Breast epithelium (tissue), 4 donors: ENCODE results near the gene WIPF2. TPM values are rescaled to one million over a fixed set of nuclear protein-coding genes. Genes with fewer than 3 reads are reported as not detected.

Experiments
- DNase-seq, 2 donors: peaks; one replicate each; pipeline ENCODE4 v3.0.0-alpha.2; 2019; ENCODE audit warnings: low spot score in 2 of 2
- H3K27ac ChIP-seq, 2 donors: fragments of 200-600 bp; sonication (generic) in 1 of 2; one replicate each; pipeline ENCODE4 v1.5.1; 2016 to 2019; ENCODE audit warnings: mild to moderate bottlenecking in 1 of 2
- H3K27me3 ChIP-seq, 2 donors: fragments of 200-600 bp; sonication (generic) in 1 of 2; one replicate each; pipeline versions ENCODE4 v1.5.1 to v1.6.0; 2017 to 2019; ENCODE audit warnings: control low read depth in 1 of 2, mild to moderate bottlenecking in 1 of 2
- H3K36me3 ChIP-seq: fragments of 200-600 bp; one replicate; pipeline ENCODE4 v1.5.1; 2019
- H3K4me1 ChIP-seq, 2 donors: fragments of 200-600 bp; sonication (generic); one replicate each; pipeline ENCODE4 v1.5.1; 2016 to 2019; ENCODE audit warnings: control low read depth in 1 of 2
- H3K4me3 ChIP-seq, 3 donors: fragments of 200-600 bp; sonication (generic); 1 replicate in 2 of 3; 2 replicates in 1 of 3; pipeline ENCODE4 v1.5.1; 2016 to 2019; ENCODE audit warnings: mild to moderate bottlenecking in 3 of 3, moderate library complexity in 2 of 3
- H3K9me3 ChIP-seq, 2 donors: fragments of 200-600 bp; sonication (generic) in 1 of 2; one replicate each; pipeline ENCODE4 v1.5.1; 2016 to 2019; ENCODE audit warnings: control low read depth in 1 of 2
- POLR2A ChIP-seq: fragments of 450-650 bp; IDR thresholded peaks from one replicate; pipeline ENCODE4 v1.6.1; 2016; ENCODE audit warnings: antibody characterized with exemption, mild to moderate bottlenecking, moderate library complexity
- POLR2AphosphoS5 ChIP-seq, 3 donors: sonication (generic); formaldehyde crosslinking; IDR thresholded peaks; one replicate each; pipeline ENCODE4 v1.6.1; 2017; ENCODE audit warnings: antibody characterized with exemption in 3 of 3
- intact Hi-C: fragments of 100-400 bp; cut with DNase I; formaldehyde crosslinking; loops from one replicate; pipeline ENCODE4 v1.15.1; 2023; ENCODE audit warnings: low total_unique reads
- total RNA-seq, 3 donors: library from RNA; depleted of rRNA; stranded (reverse); fragments of >200 nt; gene quantifications; one replicate each; pipeline ENCODE4 v1.1.0, GENCODE V29; 2016
- TF ChIP-seq, protein P1 (sequence below), 3 donors: fragments of 450-650 bp; IDR thresholded peaks; one replicate each; pipeline ENCODE4 v1.5.1; 2016 to 2017; ENCODE audit warnings: antibody characterized with exemption in 3 of 3, mild to moderate bottlenecking in 3 of 3, moderate library complexity in 3 of 3

The WIPF2 gene
- total RNA-seq, 3 donors from 2014 or later = 8.2 to 12.9 (median 10.8) TPM

DNA sequence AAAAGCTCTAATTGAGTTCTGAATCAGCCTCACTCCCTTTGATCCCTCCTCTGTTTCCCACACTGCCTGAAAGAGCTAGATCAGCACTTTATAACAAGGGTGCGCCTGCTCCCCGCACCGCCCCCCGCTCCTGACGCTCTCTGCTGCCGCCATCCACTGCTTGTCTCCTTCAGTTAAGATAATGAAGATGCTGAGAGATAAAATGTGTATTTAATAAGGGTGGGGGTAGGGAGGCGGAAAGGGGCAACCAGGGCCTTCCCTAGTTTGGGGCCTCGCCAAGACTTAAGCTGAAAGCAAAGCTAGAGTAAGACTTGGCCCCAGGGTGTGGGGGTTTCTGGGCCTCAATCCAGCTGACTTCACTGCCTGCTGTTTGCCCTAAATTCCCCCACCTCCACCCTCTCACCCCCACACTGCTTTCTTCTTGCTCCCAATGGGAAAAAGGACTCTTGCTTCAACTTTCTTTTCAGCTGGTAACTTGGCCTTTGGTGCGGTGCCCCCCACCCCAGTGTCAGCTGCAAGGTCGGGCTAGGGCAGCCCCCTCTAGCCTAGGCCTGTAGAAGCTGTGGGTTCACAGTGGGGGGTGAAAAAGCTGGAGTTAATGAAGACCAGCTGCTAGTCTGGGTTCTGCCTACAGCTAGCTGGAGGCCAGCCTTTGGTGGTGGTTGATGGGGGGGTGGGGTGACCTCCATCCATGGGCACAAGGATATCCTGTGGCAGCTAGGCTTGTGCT is 88.1 kb downstream of the WIPF2 start:
- Histone ChIP-seq H3K27ac (peak overlapping the region; percentile 88 to 97), H3K27me3 (no peaks in the 10 kb centered on the region), H3K4me1 (peaks cover 35 to 55% of the 10 kb centered on the region in 2 donors), H3K36me3 (no peaks in the 10 kb centered on the region), H3K4me3 (no peak overlapping the region), H3K9me3 (no peaks in the 10 kb centered on the region)
- DNase-seq = no peak
- peak in 1 of 3 donors; percentile 13 for TF ChIP-seq POLR2AphosphoS5 (IDR thresholded peaks at IDR 0.05)
- TF ChIP-seq, protein P1, sequence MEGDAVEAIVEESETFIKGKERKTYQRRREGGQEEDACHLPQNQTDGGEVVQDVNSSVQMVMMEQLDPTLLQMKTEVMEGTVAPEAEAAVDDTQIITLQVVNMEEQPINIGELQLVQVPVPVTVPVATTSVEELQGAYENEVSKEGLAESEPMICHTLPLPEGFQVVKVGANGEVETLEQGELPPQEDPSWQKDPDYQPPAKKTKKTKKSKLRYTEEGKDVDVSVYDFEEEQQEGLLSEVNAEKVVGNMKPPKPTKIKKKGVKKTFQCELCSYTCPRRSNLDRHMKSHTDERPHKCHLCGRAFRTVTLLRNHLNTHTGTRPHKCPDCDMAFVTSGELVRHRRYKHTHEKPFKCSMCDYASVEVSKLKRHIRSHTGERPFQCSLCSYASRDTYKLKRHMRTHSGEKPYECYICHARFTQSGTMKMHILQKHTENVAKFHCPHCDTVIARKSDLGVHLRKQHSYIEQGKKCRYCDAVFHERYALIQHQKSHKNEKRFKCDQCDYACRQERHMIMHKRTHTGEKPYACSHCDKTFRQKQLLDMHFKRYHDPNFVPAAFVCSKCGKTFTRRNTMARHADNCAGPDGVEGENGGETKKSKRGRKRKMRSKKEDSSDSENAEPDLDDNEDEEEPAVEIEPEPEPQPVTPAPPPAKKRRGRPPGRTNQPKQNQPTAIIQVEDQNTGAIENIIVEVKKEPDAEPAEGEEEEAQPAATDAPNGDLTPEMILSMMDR (IDR thresholded peaks at IDR 0.05) = no peak
- no peak for TF ChIP-seq POLR2A
- intact Hi-C loops = no loop called here

DNA sequence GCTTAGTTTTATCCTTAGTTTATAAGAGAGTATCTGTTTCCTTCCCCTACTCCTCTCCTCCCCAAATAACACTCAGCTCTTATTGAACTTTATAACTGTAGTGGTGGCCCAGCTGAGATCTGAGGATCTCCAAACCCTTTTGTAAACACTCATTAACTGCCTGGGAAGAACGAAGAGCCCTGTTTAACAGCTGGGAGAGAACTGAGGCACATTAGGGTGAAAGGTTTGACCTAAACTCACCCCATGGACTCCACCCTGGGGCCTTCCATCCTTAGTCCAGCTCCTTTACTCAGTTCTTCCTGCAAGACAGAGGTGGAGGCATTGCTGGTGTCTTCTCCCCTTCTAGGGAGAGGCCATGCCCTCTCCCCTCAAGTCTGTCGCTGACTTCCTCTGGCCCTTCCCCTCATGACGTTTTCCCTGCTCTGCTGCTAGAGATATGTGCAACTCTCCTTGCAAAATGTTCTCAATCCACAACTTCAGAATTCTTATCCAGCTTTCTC is 88.7 kb downstream of the WIPF2 start:
- Histone ChIP-seq H3K27me3 (no peaks in the 10 kb centered on the region), H3K27ac (peak overlapping the region; percentile 88 to 97), H3K9me3 (no peaks in the 10 kb centered on the region), H3K4me3 (no peak overlapping the region), H3K4me1 (peaks cover 41 to 61% of the 10 kb centered on the region in 2 donors), H3K36me3 (no peaks in the 10 kb centered on the region)
- intact Hi-C loops = no loop called here
- TF ChIP-seq, protein P1 (IDR thresholded peaks at IDR 0.05) = no peak
- no peak for TF ChIP-seq POLR2AphosphoS5 (IDR thresholded peaks at IDR 0.05)
- DNase-seq = no peak

DNA sequence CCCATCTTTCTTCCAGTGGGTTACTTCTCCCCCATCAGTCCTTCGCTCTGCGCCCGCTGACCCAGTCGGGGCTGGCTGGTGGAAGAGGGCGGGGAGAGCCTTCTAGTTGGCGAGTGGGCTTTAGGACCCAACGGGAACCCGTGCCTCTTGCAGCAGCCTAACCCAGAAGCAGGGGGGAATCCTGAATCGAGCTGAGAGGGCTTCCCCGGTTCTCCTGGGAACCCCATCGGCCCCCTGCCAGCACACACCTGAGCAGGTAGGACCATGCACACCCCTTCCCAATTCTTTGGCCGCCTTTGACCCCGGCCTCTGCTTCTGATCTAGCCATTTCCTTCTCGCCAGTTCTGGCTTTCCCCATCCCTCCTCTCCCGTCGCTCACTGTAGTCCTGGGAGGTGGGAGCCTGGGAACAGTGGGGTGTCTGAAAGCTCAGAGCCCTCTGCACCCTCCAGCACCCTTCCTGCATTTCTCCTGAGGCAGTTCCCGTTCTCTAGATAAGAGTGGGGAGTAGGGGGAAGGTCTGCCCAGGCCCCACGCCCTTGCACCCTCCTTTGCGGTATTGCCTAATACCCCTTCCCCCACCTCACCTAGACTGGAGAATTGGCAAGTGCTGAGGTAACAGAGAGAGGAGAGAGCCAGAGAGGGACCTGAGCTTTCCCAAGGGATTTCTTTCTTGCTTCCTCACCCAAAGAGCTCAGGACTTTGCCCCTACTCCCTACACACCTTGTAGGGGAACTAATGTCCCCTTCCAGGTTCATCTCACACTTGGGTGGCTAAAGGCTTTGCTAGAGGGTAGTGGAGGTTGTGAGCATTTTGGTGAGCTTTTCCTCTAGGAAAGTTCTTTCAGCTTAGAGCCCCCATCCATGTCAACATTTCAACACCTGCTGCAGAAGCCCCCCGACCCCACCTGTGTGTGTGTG is 90.2 kb downstream of the WIPF2 start, which contains the start of gene RARA:
Gene RARA, plus strand, starts transcription at position 150 of the 918 bp plus-strand sequence. CDS start 22,039 bp downstream, outside the sequence.
- H3K27me3 ChIP-seq = no peaks in the 10 kb centered on the region
- no peaks in the 10 kb centered on the region for H3K9me3 ChIP-seq
- H3K27ac ChIP-seq = peak within 1 kb of the TSS; percentile 94 to 97
- intact Hi-C loops = no loop called here
- TF ChIP-seq POLR2A = no peak
- TF ChIP-seq POLR2AphosphoS5 (IDR thresholded peaks at IDR 0.05) = no peak
- TF ChIP-seq, protein P1 (IDR thresholded peaks at IDR 0.05) = no peak
- no peaks in the 10 kb centered on the region for H3K36me3 ChIP-seq
- H3K4me3 ChIP-seq = peak within 1 kb of the TSS; percentile 37 to 66 (median 54)
- no peak for DNase-seq
- H3K4me1 ChIP-seq = peaks cover 39 to 74% of the 10 kb centered on the region in 2 donors

DNA sequence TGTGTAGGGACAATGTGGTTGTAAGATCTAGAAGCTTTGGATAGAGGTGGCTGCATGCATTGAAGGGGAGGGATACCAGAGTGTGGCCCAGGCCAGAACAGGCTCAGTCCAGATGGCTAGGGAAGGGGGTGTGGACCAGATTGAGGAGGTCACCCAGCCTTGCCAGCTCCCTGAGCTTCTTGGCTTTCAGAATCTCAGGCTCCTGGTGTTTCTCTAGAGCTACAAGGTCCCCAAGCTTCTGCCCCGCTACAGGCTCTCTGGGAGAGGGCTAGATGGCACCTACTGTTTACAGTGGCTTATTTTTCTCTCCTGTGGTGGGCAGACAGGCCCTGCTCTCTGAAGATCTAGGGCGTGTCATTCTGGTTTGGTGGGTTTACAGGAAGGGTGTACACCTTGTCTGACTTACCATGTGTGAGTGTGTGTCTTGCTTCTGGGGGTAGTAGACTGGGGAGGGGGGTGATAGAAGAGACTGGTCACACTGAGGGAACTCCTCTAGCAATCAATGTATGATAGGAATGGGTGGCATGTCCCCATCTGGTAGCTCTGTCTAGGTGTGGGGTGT is 90.9 kb downstream of the WIPF2 start:
- no peak for TF ChIP-seq POLR2AphosphoS5 (IDR thresholded peaks at IDR 0.05)
- TF ChIP-seq, protein P1 (IDR thresholded peaks at IDR 0.05) = no peak
- no peak for TF ChIP-seq POLR2A
- peak overlapping the region in 2 of 3 donors; percentile 54 to 66 for H3K4me3 ChIP-seq
- no peaks in the 10 kb centered on the region for H3K36me3 ChIP-seq
- peaks cover 39 to 79% of the 10 kb centered on the region in 2 donors for H3K4me1 ChIP-seq
- H3K9me3 ChIP-seq = no peaks in the 10 kb centered on the region
- intact Hi-C loops = no loop called here
- DNase-seq = peak in 1 of 2 donors; percentile 2
- peak overlapping the region; percentile 94 to 97 for H3K27ac ChIP-seq
- no peaks in the 10 kb centered on the region for H3K27me3 ChIP-seq
